Calu3 (cell line): ENCODE results near the gene BEAN1. TPM values are rescaled to one million over a fixed set of nuclear protein-coding genes. Genes with fewer than 3 reads are reported as not detected.

Experiments
- BruUV-seq: library from RNA; stranded (reverse); fragments of 400-500 nt; replicated peaks from 2 replicates; lab custom pipeline; 2021; lab: Mats Ljungman, UMichigan
- CTCF ChIA-PET: fragments of 300-600 bp; sonication (Branson Sonifier 250); formaldehyde crosslinking; loops from one replicate; lab custom pipeline; 2022; ENCODE audit warnings: antibody characterized with exemption; lab: Charles Lee
- DNase-seq: peaks from one replicate; pipeline ENCODE4 v3.0.0; 2022
- H3K27ac Mint-ChIP-seq: one replicate; pipeline ENCODE4 v1.8.0; 2022; ENCODE audit warnings: mixed read lengths; ENCODE audit not compliant: unreplicated experiment
- H3K27me3 Mint-ChIP-seq: one replicate; pipeline ENCODE4 v1.8.0; 2022; ENCODE audit warnings: mixed read lengths; ENCODE audit not compliant: unreplicated experiment
- H3K36me3 Mint-ChIP-seq: one replicate; pipeline ENCODE4 v1.8.0; 2022; ENCODE audit warnings: mild to moderate bottlenecking, moderate library complexity, mixed read lengths; ENCODE audit not compliant: insufficient read depth, unreplicated experiment
- H3K4me1 Mint-ChIP-seq: one replicate; pipeline ENCODE4 v1.8.0; 2022; ENCODE audit warnings: mild to moderate bottlenecking, low read depth, mixed read lengths; ENCODE audit not compliant: unreplicated experiment
- H3K4me3 Mint-ChIP-seq: one replicate; pipeline ENCODE4 v1.8.0; 2022; ENCODE audit warnings: mild to moderate bottlenecking, low read depth, moderate library complexity, mixed read lengths; ENCODE audit not compliant: unreplicated experiment
- H3K9me3 Mint-ChIP-seq: one replicate; pipeline ENCODE4 v1.8.0; 2022; ENCODE audit warnings: low read depth, mixed read lengths; ENCODE audit not compliant: unreplicated experiment
- intact Hi-C: fragments of 100-400 bp; cut with micrococcal nuclease; formaldehyde crosslinking; loops from one replicate; pipeline ENCODE4 v1.10.0; 2022; ENCODE audit not compliant: unreplicated experiment
- total RNA-seq: library from RNA; stranded (reverse); gene quantifications from 2 replicates; pipeline ENCODE4 v1.2.3, GENCODE V29; 2022
- TF ChIP-seq, protein P1 (sequence below): fragments of 200-600 bp; IDR thresholded peaks from one replicate; pipeline ENCODE4 v1.8.0; 2022; ENCODE audit warnings: antibody characterized with exemption; ENCODE audit not compliant: unreplicated experiment

The BEAN1 gene
- total RNA-seq, 1 experiment from 2014 or later, result 3.1 TPM

DNA sequence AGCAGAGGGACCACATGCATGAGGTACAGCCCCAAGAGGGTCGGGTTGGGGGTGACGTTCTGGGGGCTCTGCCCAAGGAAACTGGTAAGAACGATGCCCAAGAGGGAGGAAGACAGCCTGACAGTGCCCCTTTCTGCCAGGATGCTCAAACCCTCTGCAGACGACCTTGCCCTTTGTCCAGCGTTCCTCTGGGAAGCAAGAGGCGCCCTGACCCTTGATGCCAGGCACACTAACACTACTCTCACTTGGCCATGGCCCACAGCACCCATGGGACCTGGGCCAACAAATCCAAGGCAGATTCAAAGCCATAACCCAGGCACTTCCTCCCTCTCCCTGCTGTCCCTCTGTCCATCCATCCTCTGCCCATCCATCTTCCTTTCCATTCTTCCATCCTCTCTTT, 102.4 kb downstream of the BEAN1 start:
- CTCF ChIA-PET, result no interaction called here
- Mint-ChIP-seq H3K4me3 (no peak overlapping the region), H3K27me3 (no peaks in the 10 kb centered on the region), H3K36me3 (peaks cover 25% of the 10 kb centered on the region), H3K4me1 (no peaks in the 10 kb centered on the region), H3K27ac (no peak overlapping the region), H3K9me3 (no peaks in the 10 kb centered on the region)
- BruUV-seq, result no TSS peak
- no peak for DNase-seq
- TF ChIP-seq, protein P1, sequence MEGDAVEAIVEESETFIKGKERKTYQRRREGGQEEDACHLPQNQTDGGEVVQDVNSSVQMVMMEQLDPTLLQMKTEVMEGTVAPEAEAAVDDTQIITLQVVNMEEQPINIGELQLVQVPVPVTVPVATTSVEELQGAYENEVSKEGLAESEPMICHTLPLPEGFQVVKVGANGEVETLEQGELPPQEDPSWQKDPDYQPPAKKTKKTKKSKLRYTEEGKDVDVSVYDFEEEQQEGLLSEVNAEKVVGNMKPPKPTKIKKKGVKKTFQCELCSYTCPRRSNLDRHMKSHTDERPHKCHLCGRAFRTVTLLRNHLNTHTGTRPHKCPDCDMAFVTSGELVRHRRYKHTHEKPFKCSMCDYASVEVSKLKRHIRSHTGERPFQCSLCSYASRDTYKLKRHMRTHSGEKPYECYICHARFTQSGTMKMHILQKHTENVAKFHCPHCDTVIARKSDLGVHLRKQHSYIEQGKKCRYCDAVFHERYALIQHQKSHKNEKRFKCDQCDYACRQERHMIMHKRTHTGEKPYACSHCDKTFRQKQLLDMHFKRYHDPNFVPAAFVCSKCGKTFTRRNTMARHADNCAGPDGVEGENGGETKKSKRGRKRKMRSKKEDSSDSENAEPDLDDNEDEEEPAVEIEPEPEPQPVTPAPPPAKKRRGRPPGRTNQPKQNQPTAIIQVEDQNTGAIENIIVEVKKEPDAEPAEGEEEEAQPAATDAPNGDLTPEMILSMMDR, result no peak
- intact Hi-C loops, result no loop called here

Other genes with a start within 250 kb of the BEAN1 start
- gene CDH5, start 60.6 kb upstream of the BEAN1 start, total RNA-seq, result not detected in 2 replicates
- 53.2 and 56.6 TPM in 2 replicates for gene TK2, start 122.8 kb downstream of the BEAN1 start, total RNA-seq
- gene CKLF, start 125.3 kb downstream of the BEAN1 start, total RNA-seq, result 217 and 293 TPM in 2 replicates
- gene CMTM1, start 139.1 kb downstream of the BEAN1 start, total RNA-seq, result 48.4 and 72.1 TPM in 2 replicates
- gene CMTM2, start 152.2 kb downstream of the BEAN1 start, total RNA-seq, result 0.92 and 0.95 TPM in 2 replicates
- 18.4 and 33.6 TPM in 2 replicates for gene CMTM3, start 177.4 kb downstream of the BEAN1 start, total RNA-seq